Liver (tissue), 3 donors: ENCODE data around the gene PAX7.

Experiments
- ATF3 ChIP-seq: IDR thresholded peaks from 2 replicates; pipeline ENCODE4 v1.6.1; 2016; ENCODE audit warnings: antibody characterized with exemption
- CTCF ChIP-seq: fragments of 150-350 bp; IDR thresholded peaks from 2 replicates; pipeline ENCODE4 v1.5.1; 2017; ENCODE audit warnings: improper control_type of control experiment, low read depth, low read length; ENCODE audit not compliant: missing input control
- EGR1 ChIP-seq, 2 donors: IDR thresholded peaks; 2 replicates each; pipeline ENCODE4 v1.6.1; 2016 to 2018; ENCODE audit warnings: antibody characterized with exemption in 2 of 2, low read depth in 2 of 2
- JUND ChIP-seq, 2 donors: IDR thresholded peaks; 2 replicates each; pipeline ENCODE4 v1.6.1; 2016; ENCODE audit warnings: antibody characterized with exemption in 2 of 2
- MAX ChIP-seq: IDR thresholded peaks from 2 replicates; pipeline ENCODE4 v1.6.1; 2016; ENCODE audit warnings: antibody characterized with exemption
- NR2F2 ChIP-seq: IDR thresholded peaks from 2 replicates; pipeline ENCODE4 v1.6.1; 2016; ENCODE audit warnings: antibody characterized with exemption
- RAD21 ChIP-seq, 2 donors: IDR thresholded peaks; 2 replicates each; pipeline ENCODE4 v1.6.1; 2016; ENCODE audit warnings: antibody characterized with exemption in 2 of 2, mild to moderate bottlenecking in 2 of 2
- REST ChIP-seq: IDR thresholded peaks from 2 replicates; pipeline ENCODE4 v1.6.1; 2016; ENCODE audit warnings: antibody characterized with exemption, mild to moderate bottlenecking
- RXRA ChIP-seq, 2 donors: IDR thresholded peaks; 2 replicates each; pipeline ENCODE4 v1.6.1; 2017 to 2018; ENCODE audit warnings: antibody characterized with exemption in 2 of 2, mild to moderate bottlenecking in 1 of 2
- SP1 ChIP-seq: IDR thresholded peaks from 2 replicates; pipeline ENCODE4 v1.6.1; 2018; ENCODE audit warnings: antibody characterized with exemption, mild to moderate bottlenecking
- YY1 ChIP-seq: IDR thresholded peaks from 2 replicates; pipeline ENCODE4 v1.6.1; 2016; ENCODE audit warnings: antibody characterized with exemption, mild to moderate bottlenecking
- donor health status: healthy.
- donor health status: healthy.

GRCh38 chr1:18739897-18740296 lies 109.3 kb downstream of the PAX7 start:
- TF ChIP-seq CTCF (no peak), NR2F2 (no peak), YY1 (no peak), RXRA (IDR thresholded peaks at IDR 0.05) (no peak), ATF3 (no peak), EGR1 (IDR thresholded peaks at IDR 0.05; ENCODE audit: low read depth in 2 of 2) (no peak), JUND (IDR thresholded peaks at IDR 0.05) (no peak), MAX (no peak), REST (no peak), SP1 (no peak), RAD21 (IDR thresholded peaks at IDR 0.05) (no peak)
